8988T (cell line): ENCODE results near the gene NTRK2.
A peak's percentile ranks its signal among the peaks of the same experiment; 100 is the strongest.

Experiments used
- DNase-seq: peaks from one replicate; pipeline ENCODE4 v3.0.0; 2011

The NTRK2 gene

GRCh38 chr9:84949971-84950370 is 280.4 kb downstream of the NTRK2 start:
- no peak for DNase-seq

- DNase-seq: no peak
These were observed 281.6 kb downstream of the NTRK2 start for GRCh38 chr9:84950879-84951811.

GRCh38 chr9:84953252-84953773 is 283.8 kb downstream of the NTRK2 start:
- DNase-seq: no peak

DNA sequence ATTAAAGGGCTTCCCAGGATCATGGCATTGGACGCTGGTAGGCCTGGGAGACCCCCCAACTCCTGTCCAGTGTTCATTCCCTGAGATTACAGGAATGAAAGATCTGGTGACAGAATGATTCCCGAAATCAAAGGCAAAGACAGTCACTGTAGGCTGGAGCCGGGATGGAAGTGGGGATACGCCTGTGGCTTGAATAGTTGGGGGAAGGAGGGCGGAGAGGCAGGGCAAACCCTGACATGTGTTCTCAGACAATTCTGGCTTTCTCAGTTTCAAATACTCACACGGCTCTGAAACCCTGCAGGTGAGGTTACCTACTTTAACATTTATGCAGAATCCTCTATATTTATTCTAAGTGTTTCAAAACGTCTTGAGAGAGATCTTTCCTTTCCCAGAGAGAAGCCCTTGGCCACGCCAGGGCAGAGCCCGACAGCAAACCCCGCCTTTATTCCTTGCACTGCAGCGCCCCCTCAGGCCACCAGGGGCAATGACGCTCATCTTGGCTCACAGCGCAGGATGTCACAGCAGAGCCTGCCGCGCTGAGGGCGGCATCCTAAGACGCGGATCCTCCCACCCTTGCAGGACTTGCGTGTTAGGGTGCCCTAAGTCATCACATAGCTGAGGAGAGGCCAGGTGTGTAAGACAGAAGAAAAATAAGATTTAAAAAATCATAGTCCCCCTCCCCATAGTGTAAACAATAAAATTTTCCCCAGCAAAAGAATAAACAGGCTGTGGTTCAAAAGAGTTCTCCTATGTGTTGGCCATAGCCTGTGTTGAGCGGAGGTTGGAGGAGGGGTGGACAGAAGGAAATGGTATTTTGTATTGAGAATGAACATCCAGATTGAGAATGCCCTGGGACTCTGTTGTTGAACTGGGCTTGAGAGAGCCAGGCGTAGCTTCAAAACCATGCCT is 284.5 kb downstream of the NTRK2 start:
- DNase-seq: peak; percentile 52

GRCh38 chr9:84955155-84955554 is 285.6 kb downstream of the NTRK2 start:
- DNase-seq: no peak

DNA sequence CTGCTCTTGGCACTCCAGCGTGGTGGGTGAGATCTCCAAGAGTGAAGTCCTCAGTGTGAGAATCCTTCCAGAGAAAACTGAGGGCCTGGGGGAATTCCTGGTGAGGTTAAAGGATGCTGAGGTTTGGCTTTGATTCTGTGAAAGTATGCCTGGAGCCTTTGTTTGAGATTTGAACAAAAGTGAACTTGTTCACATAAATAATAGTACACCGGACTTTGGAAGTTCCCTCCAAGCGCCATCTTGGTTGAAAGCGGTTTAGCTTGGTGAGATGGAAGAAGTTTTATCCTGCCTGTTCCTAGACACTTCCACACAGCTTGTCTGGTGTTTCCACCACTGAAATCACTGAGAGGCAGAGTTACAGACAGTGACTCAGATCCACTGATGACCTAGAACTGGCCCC is 286.4 kb downstream of the NTRK2 start:
- DNase-seq: no peak

DNA sequence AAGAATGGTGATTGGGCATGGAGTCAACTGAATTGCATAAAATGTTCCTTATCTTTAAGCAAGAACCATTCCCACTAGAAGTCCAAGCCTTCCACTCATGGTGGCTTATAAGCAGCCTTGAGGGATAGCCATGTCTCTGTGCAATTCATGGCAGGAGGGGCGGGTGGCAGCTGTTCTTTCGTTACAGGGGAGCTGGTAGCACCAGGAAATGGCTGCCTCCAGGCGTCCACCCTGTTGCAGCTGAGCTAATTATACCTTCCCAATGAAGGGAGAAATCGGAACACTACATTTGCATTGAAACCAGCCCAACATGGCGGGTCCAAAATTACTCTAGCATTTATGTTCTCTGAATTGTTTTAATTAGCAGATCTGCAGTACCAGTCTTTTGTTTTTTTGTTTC is 289.8 kb downstream of the NTRK2 start:
- no peak for DNase-seq

DNA sequence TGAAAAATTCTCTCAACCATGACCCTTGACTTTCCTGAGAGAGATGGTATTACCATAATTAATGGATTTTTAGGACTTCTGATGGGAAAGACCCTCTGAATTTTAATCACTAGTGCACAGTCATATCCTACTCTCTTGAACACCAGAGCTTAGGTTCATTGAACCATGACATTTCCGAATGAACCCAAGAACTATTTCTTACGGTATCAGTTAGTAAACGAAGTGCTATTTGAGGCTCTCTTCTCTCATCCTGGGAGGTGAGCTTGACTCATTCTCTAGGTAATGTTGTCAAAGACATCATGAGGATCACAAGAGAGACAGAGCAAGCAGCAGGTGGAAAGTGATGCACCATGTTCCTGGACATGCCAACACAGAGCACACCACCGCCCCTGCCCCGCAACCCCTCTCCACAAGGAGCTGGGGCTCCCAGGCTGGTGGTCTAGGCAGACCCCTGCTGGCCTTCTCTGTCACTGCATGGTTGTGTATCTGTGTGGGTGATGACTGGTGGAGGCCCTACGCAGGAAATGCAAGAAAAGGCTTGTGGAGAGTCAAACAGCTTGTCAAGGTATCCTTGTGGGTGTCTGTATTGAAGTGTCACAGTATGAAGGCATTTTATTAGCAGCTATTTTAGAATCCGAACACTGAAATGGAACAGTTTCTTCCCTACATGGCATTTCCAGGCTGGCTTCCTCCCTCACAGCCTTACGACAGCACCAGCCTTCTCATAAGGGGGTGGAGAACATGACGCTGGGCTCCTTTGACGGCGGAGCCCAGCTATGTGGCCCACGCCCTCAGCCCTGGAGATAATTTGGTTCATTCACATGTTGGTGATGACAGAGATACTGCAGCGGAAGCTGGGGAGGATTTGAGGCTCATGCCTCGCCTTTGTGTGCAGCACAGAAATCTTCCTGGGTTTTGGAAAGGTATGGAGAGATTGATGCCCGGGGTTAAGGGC is 297.6 kb downstream of the NTRK2 start:
- no peak for DNase-seq

- no peak for DNase-seq
These were observed 299.6 kb downstream of the NTRK2 start for GRCh38 chr9:84969084-84969483.

GRCh38 chr9:84969736-84970135 is 300.2 kb downstream of the NTRK2 start:
- no peak for DNase-seq

DNA sequence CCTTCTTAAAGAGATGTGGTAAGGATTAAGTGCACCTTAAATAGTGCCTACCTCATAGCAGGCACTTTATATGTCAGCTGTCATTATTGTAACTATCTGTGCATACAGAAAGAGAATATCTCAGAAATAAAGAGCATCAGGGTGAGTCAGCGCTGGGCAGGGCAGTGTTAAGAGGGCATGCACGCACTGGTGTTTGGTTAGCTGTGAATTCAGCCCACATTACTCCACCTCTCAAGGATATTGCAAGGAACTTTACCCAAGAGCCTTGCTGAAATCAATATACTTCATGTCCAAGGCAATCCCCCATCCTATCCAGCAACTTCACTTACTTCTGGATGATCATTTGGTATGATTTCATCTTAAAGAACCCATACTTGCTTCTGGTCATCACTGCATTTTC is 300.9 kb downstream of the NTRK2 start:
- no peak for DNase-seq

GRCh38 chr9:84971571-84971970 is 302.0 kb downstream of the NTRK2 start:
- DNase-seq: no peak

DNA sequence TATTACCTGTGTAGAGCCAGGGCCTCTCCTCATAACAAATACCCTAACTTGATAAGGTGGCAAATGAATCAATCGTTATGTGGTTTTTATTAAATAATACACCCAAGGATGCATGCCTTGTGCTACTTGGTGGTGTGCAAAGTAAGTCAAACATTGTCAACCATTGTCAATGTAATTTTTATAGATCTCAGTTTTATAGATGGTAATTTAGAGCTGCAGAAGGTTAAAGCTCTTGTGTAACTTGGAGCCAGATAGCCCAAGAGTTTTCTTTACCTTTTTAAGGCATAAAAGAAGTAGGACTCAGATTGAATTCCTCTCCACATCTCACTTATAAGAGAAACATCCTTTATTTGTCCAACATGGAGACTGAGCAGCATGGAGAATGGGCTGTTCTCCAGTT is 304.7 kb downstream of the NTRK2 start:
- no peak for DNase-seq

- DNase-seq: no peak
These were observed 305.3 kb downstream of the NTRK2 start for GRCh38 chr9:84974855-84975254.

- no peak for DNase-seq
These were observed 306.4 kb downstream of the NTRK2 start for GRCh38 chr9:84975926-84976325.

- no peak for DNase-seq
These were observed 309.1 kb downstream of the NTRK2 start for GRCh38 chr9:84978661-84979060.

- DNase-seq: no peak
These were observed 314.2 kb downstream of the NTRK2 start for GRCh38 chr9:84983749-84984148.

- no peak for DNase-seq
These were observed 319.1 kb downstream of the NTRK2 start for GRCh38 chr9:84988621-84989020.

- no peak for DNase-seq
These were observed 320.9 kb downstream of the NTRK2 start for GRCh38 chr9:84990416-84990815.

- DNase-seq: no peak
These were observed 321.5 kb downstream of the NTRK2 start for GRCh38 chr9:84990850-84991513.

DNA sequence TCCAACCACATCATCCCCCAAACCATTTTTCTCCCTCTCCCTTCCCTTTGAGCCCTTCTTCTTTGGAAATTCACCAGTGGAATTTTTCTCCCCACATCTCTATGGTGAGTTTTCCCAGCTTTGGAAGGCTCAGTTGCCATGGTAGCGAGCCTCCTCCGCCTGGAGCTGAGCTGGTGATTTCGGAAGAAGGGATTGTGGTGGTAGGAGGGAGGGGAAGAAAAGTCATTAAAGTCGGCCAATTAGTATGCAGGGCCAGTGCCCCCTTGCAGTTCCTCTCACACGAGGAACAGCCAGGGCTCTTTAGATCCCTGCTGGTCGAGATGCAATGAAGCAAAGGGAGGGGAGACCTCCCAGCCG is 322.0 kb downstream of the NTRK2 start:
- DNase-seq: no peak

DNA sequence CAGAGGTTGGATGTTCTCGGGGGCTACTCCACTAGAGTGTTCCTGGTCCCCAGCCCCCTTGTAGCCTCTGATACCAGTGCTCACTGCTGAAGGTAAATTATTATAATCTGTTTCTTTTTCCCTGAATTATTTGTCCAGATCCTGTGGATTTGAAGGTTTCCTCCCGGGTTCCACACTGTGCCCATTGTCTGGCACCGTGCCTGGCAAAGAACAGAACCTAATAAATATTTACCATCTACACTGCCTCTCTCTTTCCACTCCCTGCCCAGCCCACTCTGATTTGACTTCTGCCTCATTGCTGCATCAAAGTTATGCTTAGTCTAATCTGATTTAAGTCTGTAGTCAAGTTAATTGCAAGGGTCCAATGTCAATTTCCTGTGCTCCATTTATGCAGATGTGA is 322.9 kb downstream of the NTRK2 start:
- DNase-seq: no peak
